AG04450 (cell line): ENCODE data around the gene PIAS2. TPM values are rescaled to one million over a fixed set of nuclear protein-coding genes. Genes with fewer than 3 reads are reported as not detected.
"Not testable (repeated sequence)": the region's sequence is repeated elsewhere in the genome, so short reads cannot be mapped to it uniquely, and the experiment has no call there.

Source experiments
- CTCF ChIA-PET: fragments of 300-600, 350-600 bp; formaldehyde crosslinking; extraction: SDS; loops from one replicate; lab custom pipeline; 2022; ENCODE audit warnings: antibody characterized with exemption, inconsistent platforms; lab: Charles Lee
- POLR2A ChIA-PET: fragments of 350-600 bp; formaldehyde crosslinking; extraction: SDS; loops from one replicate; lab custom pipeline; 2021; ENCODE audit warnings: antibody characterized with exemption, inconsistent platforms; lab: Yijun Ruan, JAX
- DNase-seq: peaks from one replicate; pipeline ENCODE4 v3.0.0-alpha.2; 2011; ENCODE audit warnings: low read depth, low spot score
- H3K27ac ChIP-seq: one replicate; pipeline ENCODE4 v1.5.1; 2012; ENCODE audit warnings: low read depth, low read length, control low read depth
- H3K27me3 ChIP-seq: one replicate; pipeline ENCODE4 v1.6.0; 2012; ENCODE audit warnings: low read length; ENCODE audit not compliant: control insufficient read depth, insufficient read depth
- H3K4me3 ChIP-seq: 2 replicates; pipeline ENCODE4 v1.5.1; 2011; ENCODE audit warnings: mild to moderate bottlenecking, low read depth, low read length, control low read depth
- H3K9me3 ChIP-seq: 2 replicates; pipeline ENCODE4 v1.5.1; 2012; ENCODE audit warnings: low read length; ENCODE audit not compliant: control insufficient read depth, insufficient read depth
- polyA minus RNA-seq: library from RNA; depleted of rRNA, polyadenylated mRNA; stranded (reverse); fragments of >200 nt; gene quantifications from 2 replicates; pipeline ENCODE4 v1.2.3, GENCODE V29; 2011; rRNA and poly(A)+ RNA removed
- polyA plus RNA-seq: library from polyadenylated mRNA; depleted of rRNA; stranded (reverse); fragments of >200 nt; gene quantifications from 2 replicates; pipeline ENCODE4 v1.2.3, GENCODE V29; 2011; rRNA removed
- TF ChIP-seq, protein P1 (sequence below): IDR thresholded peaks from 2 replicates; pipeline ENCODE4 v1.5.1; 2011; ENCODE audit warnings: low read depth, low read length, control low read depth, inconsistent platforms

Gene PIAS2
- polyA plus RNA-seq (10.0 and 10.1 TPM in 2 replicates), polyA minus RNA-seq (15.5 and 18.9 TPM in 2 replicates)

- Histone ChIP-seq H3K9me3 (no peaks in the 10 kb centered on the region), H3K27me3 (no peaks in the 10 kb centered on the region), H3K27ac (peak within 1 kb of the TSS; percentile 47), H3K4me3 (peak within 1 kb of the TSS; percentile 83)
- TF ChIP-seq, protein P1, sequence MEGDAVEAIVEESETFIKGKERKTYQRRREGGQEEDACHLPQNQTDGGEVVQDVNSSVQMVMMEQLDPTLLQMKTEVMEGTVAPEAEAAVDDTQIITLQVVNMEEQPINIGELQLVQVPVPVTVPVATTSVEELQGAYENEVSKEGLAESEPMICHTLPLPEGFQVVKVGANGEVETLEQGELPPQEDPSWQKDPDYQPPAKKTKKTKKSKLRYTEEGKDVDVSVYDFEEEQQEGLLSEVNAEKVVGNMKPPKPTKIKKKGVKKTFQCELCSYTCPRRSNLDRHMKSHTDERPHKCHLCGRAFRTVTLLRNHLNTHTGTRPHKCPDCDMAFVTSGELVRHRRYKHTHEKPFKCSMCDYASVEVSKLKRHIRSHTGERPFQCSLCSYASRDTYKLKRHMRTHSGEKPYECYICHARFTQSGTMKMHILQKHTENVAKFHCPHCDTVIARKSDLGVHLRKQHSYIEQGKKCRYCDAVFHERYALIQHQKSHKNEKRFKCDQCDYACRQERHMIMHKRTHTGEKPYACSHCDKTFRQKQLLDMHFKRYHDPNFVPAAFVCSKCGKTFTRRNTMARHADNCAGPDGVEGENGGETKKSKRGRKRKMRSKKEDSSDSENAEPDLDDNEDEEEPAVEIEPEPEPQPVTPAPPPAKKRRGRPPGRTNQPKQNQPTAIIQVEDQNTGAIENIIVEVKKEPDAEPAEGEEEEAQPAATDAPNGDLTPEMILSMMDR: no peak
- no peak for DNase-seq
- ChIA-PET CTCF (interaction anchor here (1.6 kb wide), 1 partner anchor 744 kb away, joined by 5 read pairs; a partner anchor contains a TSS), POLR2A (interaction anchor here (0.6 to 1.6 kb wide), 2 partner anchors 23 to 234 kb away, joined by 3 to 12 read pairs; partner anchors contain the start of gene HDHD2)
Measured at GRCh38 chr18:46917108-46917802, at the start of gene PIAS2, which contains the start of gene KATNAL2. Gene PIAS2, minus strand, starts transcription at chr18:46917507. Its CDS starts 162 bp downstream, at chr18:46917345. Gene KATNAL2, plus strand, starts transcription at chr18:46917602. Its CDS starts 29,271 bp downstream, at chr18:46946873.

GRCh38 chr18:46966266-46966665 lies 49.0 kb upstream of the PIAS2 start:
- H3K27ac ChIP-seq, H3K27me3 ChIP-seq, POLR2A ChIA-PET, CTCF ChIA-PET, H3K4me3 ChIP-seq, H3K9me3 ChIP-seq, DNase-seq: not testable (repeated sequence)

GRCh38 chr18:46964579-46965293 lies 47.4 kb upstream of the PIAS2 start:
- DNase-seq, POLR2A ChIA-PET, H3K27me3 ChIP-seq, H3K4me3 ChIP-seq, H3K9me3 ChIP-seq, CTCF ChIA-PET, H3K27ac ChIP-seq: not testable (repeated sequence)

DNA sequence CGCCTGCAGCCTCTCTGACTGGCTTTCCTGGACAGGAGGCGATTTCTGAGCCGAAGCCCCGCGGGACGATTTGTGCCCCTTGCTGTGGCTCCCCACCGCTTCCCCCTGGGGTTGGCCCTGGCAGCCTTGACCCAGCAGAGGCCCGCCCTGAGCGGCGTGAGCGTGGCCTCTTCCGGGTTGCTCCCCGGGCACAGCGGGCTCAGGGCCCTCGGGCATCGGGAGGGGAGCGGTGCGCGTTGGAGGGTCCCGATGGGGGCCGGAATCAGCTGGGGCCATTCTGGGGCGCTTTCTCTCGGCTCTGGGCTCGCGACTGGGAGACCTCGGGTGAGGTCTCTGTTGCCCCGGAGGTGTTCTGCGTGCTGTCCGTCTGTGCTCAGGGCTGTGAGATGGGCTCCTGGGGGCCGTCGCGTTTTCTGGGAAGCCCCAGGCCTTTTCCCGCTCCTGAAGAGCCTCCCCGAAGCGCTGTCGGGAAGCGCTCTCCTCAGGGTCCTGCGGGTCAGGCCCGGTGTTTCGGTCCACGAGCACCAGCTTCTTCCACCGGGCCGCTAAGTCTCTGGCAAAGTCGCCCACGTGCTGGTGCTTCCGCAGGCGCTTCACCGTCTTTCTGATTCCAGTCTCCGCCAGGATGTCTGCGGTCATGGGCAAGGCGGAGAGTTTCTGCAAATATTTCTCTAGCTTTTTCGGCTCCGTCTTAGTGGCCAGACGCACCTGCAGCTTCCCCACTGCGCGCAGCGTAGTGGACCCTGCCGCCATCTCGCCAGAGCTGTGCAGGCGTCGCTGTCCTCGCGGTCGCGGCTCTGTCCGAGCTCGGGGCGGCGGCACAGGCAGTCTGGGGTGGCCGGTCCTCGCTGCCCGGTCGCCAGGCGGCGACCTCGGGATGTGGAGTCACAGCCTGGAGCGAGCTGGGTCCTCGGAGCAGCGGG lies 46.6 kb upstream of the PIAS2 start:
- H3K9me3 ChIP-seq, H3K27me3 ChIP-seq, DNase-seq, H3K4me3 ChIP-seq, CTCF ChIA-PET, POLR2A ChIA-PET, H3K27ac ChIP-seq: not testable (repeated sequence)

DNA sequence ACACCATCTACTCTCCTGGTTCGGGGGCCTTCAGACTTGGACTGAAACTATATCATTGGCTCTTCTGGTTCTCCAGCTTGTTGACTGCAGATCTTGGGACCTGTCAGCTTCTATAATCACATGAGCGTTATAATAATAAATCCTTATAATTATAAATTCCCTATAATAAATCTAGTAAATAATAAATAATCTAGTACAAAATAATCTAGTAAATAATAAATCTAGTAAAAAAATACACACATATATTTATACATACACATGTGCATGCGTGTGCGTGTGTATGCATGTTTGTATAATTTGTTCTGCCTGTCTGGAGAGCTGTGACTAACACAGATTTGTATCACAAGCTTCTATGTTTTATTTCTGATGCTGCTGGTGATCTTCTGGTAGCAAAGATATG lies 40.9 kb upstream of the PIAS2 start:
- Histone ChIP-seq H3K27me3 (no peaks in the 10 kb centered on the region), H3K27ac (no peak overlapping the region), H3K9me3 (0 out of 2 replicates have a peak, but pooled peaks cover 2% of the 10 kb centered on the region), H3K4me3 (no peak overlapping the region)
- ChIA-PET POLR2A (no interaction called here), CTCF (no interaction called here)
- TF ChIP-seq, protein P1: no peak
- DNase-seq: no peak

- ChIA-PET POLR2A (no interaction called here), CTCF (interaction anchor here (0.5 kb wide), 1 partner anchor 1080 kb away, joined by 4 read pairs; no protein-coding TSS in a partner anchor)
- Histone ChIP-seq H3K9me3 (no peaks in the 10 kb centered on the region), H3K27ac (no peak overlapping the region), H3K4me3 (no peak overlapping the region), H3K27me3 (no peaks in the 10 kb centered on the region)
- DNase-seq: no peak
- TF ChIP-seq, protein P1: no peak
Measured at GRCh38 chr18:46953195-46953594, 35.9 kb upstream of the PIAS2 start.
